NCI-H2107 (cell line): ENCODE results near the gene C10orf88.

ENCODE experiments used
- DNase-seq: peaks from one replicate; lab custom pipeline; 2025; lab: John Stamatoyannopoulos, UW

C10orf88 gene

GRCh38 chr10:122953902-122954730, at the start of gene C10orf88:
C10orf88 (minus strand) TSS chr10:122954227; CDS start chr10:122954178, 49 bp downstream.
- peak; percentile 82 for DNase-seq

- DNase-seq, result no peak
Observed at GRCh38 chr10:123001370-123001769, 47.3 kb upstream of the C10orf88 start.

- no peak for DNase-seq
Observed at GRCh38 chr10:123000155-123000554, 46.1 kb upstream of the C10orf88 start.

GRCh38 chr10:122999347-122999746, 45.3 kb upstream of the C10orf88 start:
- no peak for DNase-seq

- no peak for DNase-seq
Observed at GRCh38 chr10:122998934-122999333, 44.9 kb upstream of the C10orf88 start.

- DNase-seq, result no peak
Observed at GRCh38 chr10:122998360-122998917, 44.4 kb upstream of the C10orf88 start.

- DNase-seq, result no peak
Observed at GRCh38 chr10:122997864-122998263, 43.8 kb upstream of the C10orf88 start.

GRCh38 chr10:122995936-122996335, 41.9 kb upstream of the C10orf88 start:
- DNase-seq, result no peak

GRCh38 chr10:122993797-122994336, 39.8 kb upstream of the C10orf88 start:
- DNase-seq, result no peak

GRCh38 chr10:122992031-122992585, 38.1 kb upstream of the C10orf88 start:
- no peak for DNase-seq

- DNase-seq, result no peak
Observed at GRCh38 chr10:122990278-122990677, 36.3 kb upstream of the C10orf88 start.

- DNase-seq, result no peak
Observed at GRCh38 chr10:122988501-122988900, 34.5 kb upstream of the C10orf88 start.

- DNase-seq, result no peak
Observed at GRCh38 chr10:122986335-122986734, 32.3 kb upstream of the C10orf88 start.

GRCh38 chr10:122984708-122985107, 30.7 kb upstream of the C10orf88 start:
- no peak for DNase-seq

- DNase-seq, result no peak
Observed at GRCh38 chr10:122983898-122984297, 29.9 kb upstream of the C10orf88 start.

GRCh38 chr10:122981066-122981464, 27.0 kb upstream of the C10orf88 start:
- no peak for DNase-seq

GRCh38 chr10:122980209-122981065, 26.4 kb upstream of the C10orf88 start, which contains the start of gene PSTK:
PSTK (plus strand) TSS chr10:122980401; CDS start chr10:122980480, 79 bp downstream.
- peak; percentile 74 for DNase-seq

GRCh38 chr10:122974543-122975064, 20.6 kb upstream of the C10orf88 start:
- no peak for DNase-seq

- no peak for DNase-seq
Observed at GRCh38 chr10:122974023-122974422, 20.0 kb upstream of the C10orf88 start.

GRCh38 chr10:122968698-122969097, 14.7 kb upstream of the C10orf88 start:
- no peak for DNase-seq

GRCh38 chr10:122966879-122967278, 12.9 kb upstream of the C10orf88 start:
- DNase-seq, result no peak

GRCh38 chr10:122962405-122962804, 8.4 kb upstream of the C10orf88 start:
- no peak for DNase-seq
